ENCODE measurements around the gene TDRD9. TPM values are rescaled to one million over a fixed set of nuclear protein-coding genes. Genes with fewer than 3 reads are reported as not detected.

TDRD9 gene
- polyA plus RNA-seq, 3 donors from 2014 or later, result 1.2 to 2.8 (median 1.2) TPM

GRCh38 chr14:104095426-104096310, 167.4 kb downstream of the TDRD9 start:
- no peak for DNase-seq
- Mint-ChIP-seq H3K27ac (no peak overlapping the region), H3K36me3 (no peaks in the 10 kb centered on the region), H3K4me3 (no peak overlapping the region), H3K27me3 (ENCODE audit: low read depth in 3 of 3) (peaks cover 0 to 3% (median 0%) of the 10 kb centered on the region in 3 donors), H3K4me1 (peaks cover 0 to 4% of the 10 kb centered on the region in 2 donors), H3K9me3 (no peaks in the 10 kb centered on the region)

GRCh38 chr14:104096318-104096717, 168.1 kb downstream of the TDRD9 start:
- Mint-ChIP-seq H3K4me3 (no peak overlapping the region), H3K4me1 (peaks cover 0 to 4% of the 10 kb centered on the region in 2 donors), H3K27ac (no peak overlapping the region), H3K36me3 (no peaks in the 10 kb centered on the region), H3K27me3 (ENCODE audit: low read depth in 3 of 3) (peaks cover 0 to 3% (median 0%) of the 10 kb centered on the region in 3 donors), H3K9me3 (no peaks in the 10 kb centered on the region)
- DNase-seq, result no peak

DNA sequence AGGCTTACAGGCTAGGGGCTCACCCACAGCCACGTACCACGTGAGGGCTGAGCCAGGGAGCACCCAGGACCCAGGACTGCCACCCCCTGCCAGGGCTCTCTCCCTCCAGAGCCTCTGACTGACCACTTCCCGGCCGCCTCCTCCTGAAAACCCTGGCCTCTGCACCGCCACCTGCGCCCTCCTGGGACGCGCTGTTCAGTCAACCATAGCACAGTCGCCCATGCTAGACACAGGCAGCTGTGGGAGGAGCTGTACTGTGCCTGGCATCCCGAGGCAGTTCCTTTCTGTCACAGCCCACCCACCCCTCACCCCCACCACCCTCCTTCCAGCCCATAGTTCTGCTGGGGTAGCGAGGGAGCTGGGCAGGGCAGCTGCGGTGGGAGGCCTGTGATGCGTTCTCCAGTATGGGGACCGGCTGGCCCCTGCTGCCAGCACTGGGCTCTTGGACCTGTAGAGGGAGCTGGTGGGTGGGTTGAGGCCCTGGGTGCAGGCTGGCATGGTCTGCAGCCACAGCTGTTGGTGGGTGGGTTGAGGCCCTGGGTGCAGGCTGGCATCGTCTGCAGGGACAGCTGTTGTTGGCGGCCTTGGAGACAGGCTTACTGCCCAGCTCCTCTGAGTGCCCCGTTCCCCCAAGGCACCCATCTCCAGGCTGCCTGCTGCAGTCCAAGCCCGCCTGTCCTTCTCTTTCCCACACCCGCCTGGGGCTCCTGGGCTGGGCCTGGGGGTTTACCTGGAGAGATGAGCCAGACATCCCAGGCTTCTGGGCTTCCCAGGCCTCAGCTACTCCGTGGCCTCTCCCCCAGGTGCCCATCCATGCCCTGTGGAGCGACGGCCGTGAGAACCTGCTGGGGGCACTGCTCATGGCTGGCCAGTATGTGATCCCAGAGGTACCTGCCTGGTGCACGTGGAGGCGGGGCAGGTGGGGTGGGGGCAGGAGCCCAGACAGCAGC, 168.8 kb downstream of the TDRD9 start:
- Mint-ChIP-seq H3K27ac (no peak overlapping the region), H3K4me3 (no peak overlapping the region), H3K27me3 (ENCODE audit: low read depth in 3 of 3) (peaks cover 0 to 3% (median 0%) of the 10 kb centered on the region in 3 donors), H3K4me1 (peaks cover 0 to 4% of the 10 kb centered on the region in 2 donors), H3K36me3 (no peaks in the 10 kb centered on the region), H3K9me3 (no peaks in the 10 kb centered on the region)
- no peak for DNase-seq

DNA sequence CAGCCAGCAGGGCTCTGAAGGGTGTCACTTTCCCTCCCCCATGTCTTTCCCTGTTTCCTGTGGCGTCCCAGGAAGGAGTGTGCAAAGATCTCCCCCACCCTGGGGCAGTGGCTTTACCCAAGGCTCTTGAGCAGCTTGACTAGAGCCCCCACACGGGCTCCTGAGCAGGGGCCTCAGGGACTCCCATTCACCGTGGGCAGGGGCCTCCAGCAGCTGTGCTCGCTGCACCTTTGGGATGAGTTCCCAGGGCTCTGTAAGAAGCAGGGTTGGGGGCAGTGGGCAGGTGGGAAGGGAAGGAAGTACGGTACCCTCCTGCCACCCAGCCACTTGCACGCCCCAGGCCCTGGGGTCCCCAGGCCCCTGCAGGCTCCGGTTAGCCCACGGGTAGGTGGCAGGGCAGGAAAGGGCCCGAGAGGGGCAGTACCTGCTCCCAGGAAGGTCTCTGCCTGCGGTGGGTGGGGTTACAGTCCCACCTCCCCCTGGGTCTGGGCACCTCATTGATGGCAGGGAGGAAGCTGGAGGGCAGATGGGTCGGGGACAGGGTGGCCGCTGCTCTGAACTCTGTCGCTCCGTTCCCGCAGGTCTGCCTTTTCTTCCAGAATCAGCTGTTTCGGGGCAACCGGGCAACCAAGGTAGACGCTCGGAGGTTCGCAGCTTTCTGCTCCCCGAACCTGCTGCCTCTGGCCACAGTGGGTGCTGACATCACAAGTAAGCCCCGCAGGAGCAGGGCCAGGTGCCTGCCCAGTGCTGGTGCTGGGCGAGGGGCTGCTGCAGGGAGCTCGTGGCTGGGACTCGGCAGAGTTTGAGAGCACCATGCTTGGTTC, 170.2 kb downstream of the TDRD9 start:
- DNase-seq, result no peak
- Mint-ChIP-seq H3K36me3 (no peaks in the 10 kb centered on the region), H3K4me3 (no peak overlapping the region), H3K4me1 (peaks cover 0 to 4% of the 10 kb centered on the region in 2 donors), H3K27me3 (ENCODE audit: low read depth in 3 of 3) (peaks cover 0 to 3% (median 0%) of the 10 kb centered on the region in 3 donors), H3K27ac (no peak overlapping the region), H3K9me3 (no peaks in the 10 kb centered on the region)

GRCh38 chr14:104099096-104100041, 171.1 kb downstream of the TDRD9 start:
- Mint-ChIP-seq H3K9me3 (no peaks in the 10 kb centered on the region), H3K4me3 (no peak overlapping the region), H3K36me3 (no peaks in the 10 kb centered on the region), H3K27ac (no peak overlapping the region), H3K4me1 (peaks cover 0 to 2% of the 10 kb centered on the region in 2 donors), H3K27me3 (ENCODE audit: low read depth in 3 of 3) (peaks cover 0 to 3% (median 0%) of the 10 kb centered on the region in 3 donors)
- no peak for DNase-seq

GRCh38 chr14:104100171-104101085, 172.2 kb downstream of the TDRD9 start:
- no peaks in the 10 kb centered on the region for H3K9me3 Mint-ChIP-seq
- H3K27ac Mint-ChIP-seq, result no peak overlapping the region
- peaks cover 0 to 3% (median 0%) of the 10 kb centered on the region in 3 donors for H3K27me3 Mint-ChIP-seq (ENCODE audit: low read depth in 3 of 3)
- DNase-seq, result no peak
- no peaks in the 10 kb centered on the region for H3K4me1 Mint-ChIP-seq
- no peaks in the 10 kb centered on the region for H3K36me3 Mint-ChIP-seq
- H3K4me3 Mint-ChIP-seq, result no peak overlapping the region

- H3K27me3 Mint-ChIP-seq (ENCODE audit: low read depth in 3 of 3), result peaks cover 0 to 1% (median 0%) of the 10 kb centered on the region in 3 donors
- no peaks in the 10 kb centered on the region for H3K9me3 Mint-ChIP-seq
- no peak for DNase-seq
- no peaks in the 10 kb centered on the region for H3K36me3 Mint-ChIP-seq
- H3K4me1 Mint-ChIP-seq, result no peaks in the 10 kb centered on the region
- H3K27ac Mint-ChIP-seq, result no peak overlapping the region
- H3K4me3 Mint-ChIP-seq, result no peak overlapping the region
Measured at GRCh38 chr14:104101086-104101621, 172.9 kb downstream of the TDRD9 start.

DNA sequence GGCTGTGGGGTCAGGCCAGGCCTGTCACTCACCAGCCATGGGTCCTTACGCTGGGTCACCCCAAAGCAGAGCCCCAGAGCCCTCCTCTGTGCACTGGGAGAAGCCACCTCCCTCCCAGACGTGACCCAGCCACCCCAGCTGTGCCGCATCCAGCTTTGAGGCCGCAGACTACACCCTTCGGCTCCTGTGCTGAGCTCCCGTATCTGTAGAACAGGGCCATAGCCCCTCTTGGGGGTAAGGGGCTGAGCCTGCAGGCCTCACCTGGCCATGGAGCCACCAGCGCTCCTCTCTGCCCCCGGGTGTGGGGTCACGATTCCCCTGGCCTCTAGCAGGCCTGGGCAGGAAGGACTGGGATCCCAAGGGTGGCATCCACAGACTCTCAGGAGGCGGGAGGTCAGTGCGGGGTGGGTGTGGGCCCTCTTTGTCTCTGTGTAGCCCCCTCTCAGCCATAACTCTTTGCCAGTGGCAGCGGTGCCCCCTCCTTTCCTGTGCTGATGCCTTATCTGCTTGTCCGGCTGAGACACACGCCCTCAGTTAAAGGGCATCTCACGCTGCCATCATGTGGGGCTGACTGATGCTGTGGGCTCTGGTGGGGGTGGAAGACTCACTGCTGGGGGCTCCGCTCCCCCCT, 173.5 kb downstream of the TDRD9 start:
- no peak overlapping the region for H3K4me3 Mint-ChIP-seq
- H3K27me3 Mint-ChIP-seq (ENCODE audit: low read depth in 3 of 3), result peaks cover 0 to 1% (median 0%) of the 10 kb centered on the region in 3 donors
- no peaks in the 10 kb centered on the region for H3K4me1 Mint-ChIP-seq
- H3K9me3 Mint-ChIP-seq, result no peaks in the 10 kb centered on the region
- DNase-seq, result no peak
- no peak overlapping the region for H3K27ac Mint-ChIP-seq
- H3K36me3 Mint-ChIP-seq, result no peaks in the 10 kb centered on the region

Other genes with a start within 250 kb of the TDRD9 start
- gene XRCC3, start 213.0 kb upstream of the TDRD9 start, polyA plus RNA-seq, result 1 to 10 TPM; 4.0 to 5.7 (median 5.4) TPM
- gene ZFYVE21, start 212.6 kb upstream of the TDRD9 start, polyA plus RNA-seq, result 10 to 100 TPM; 11.4 to 29.0 (median 13.6) TPM
- 1 to 10 TPM in 2 of 3 donors, under 1 TPM in 1; 0.85 to 6.7 (median 4.1) TPM for gene PPP1R13B, start 80.9 kb upstream of the TDRD9 start, polyA plus RNA-seq
- gene RD3L, start 14.1 kb downstream of the TDRD9 start, polyA plus RNA-seq, result not detected
- not detected for gene ASPG, start 157.2 kb downstream of the TDRD9 start, polyA plus RNA-seq
- not detected for gene KIF26A, start 210.1 kb downstream of the TDRD9 start, polyA plus RNA-seq